GM23338 (cell line): ENCODE results near the gene PSMD11.

ENCODE experiments used
- CREB1 ChIP-seq: fragments of 250-450 bp; sonication (Bioruptor Pico); IDR thresholded peaks from 2 replicates; pipeline ENCODE4 v1.5.0; 2020; ENCODE audit warnings: low read depth, mild to moderate bottlenecking, moderate library complexity
- EZH2 ChIP-seq: fragments of 200-600 bp; sonication (generic); IDR thresholded peaks from one replicate; pipeline ENCODE4 v1.8.0; 2017; ENCODE audit warnings: antibody characterized with exemption, mild to moderate bottlenecking, low read depth; ENCODE audit not compliant: unreplicated experiment
- EZH2phosphoT487 ChIP-seq: fragments of 200-600 bp; sonication (generic); IDR thresholded peaks from one replicate; pipeline ENCODE4 v1.8.1; 2018; ENCODE audit warnings: antibody characterized with exemption; ENCODE audit not compliant: unreplicated experiment
- JUNB ChIP-seq: IDR thresholded peaks from one replicate; pipeline ENCODE4 v1.6.1; 2016; ENCODE audit warnings: antibody characterized with exemption; ENCODE audit not compliant: unreplicated experiment
- NANOG ChIP-seq: IDR thresholded peaks from 2 replicates; pipeline ENCODE4 v1.6.1; 2016; ENCODE audit warnings: antibody characterized with exemption, borderline replicate concordance
- POLR2AphosphoS5 ChIP-seq: IDR thresholded peaks from 2 replicates; pipeline ENCODE4 v1.6.1; 2016; ENCODE audit warnings: antibody characterized with exemption, low read depth
- STAT1 ChIP-seq: IDR thresholded peaks from one replicate; pipeline ENCODE4 v1.6.1; 2016; ENCODE audit warnings: antibody characterized with exemption; ENCODE audit not compliant: unreplicated experiment
- ZNF114 ChIP-seq: fragments of 250-450 bp; sonication (Bioruptor Pico); IDR thresholded peaks from 2 replicates; pipeline ENCODE4 v1.5.0; 2020; ENCODE audit warnings: mild to moderate bottlenecking, moderate library complexity
- ZNF331 ChIP-seq: fragments of 250-450 bp; sonication (Bioruptor Pico); IDR thresholded peaks from 2 replicates; pipeline ENCODE4 v1.5.0; 2020; ENCODE audit warnings: low read depth, mild to moderate bottlenecking, moderate library complexity
- ZNF462 ChIP-seq: fragments of 250-450 bp; sonication (Bioruptor Pico); IDR thresholded peaks from 2 replicates; pipeline ENCODE4 v1.5.0; 2020; ENCODE audit warnings: mild to moderate bottlenecking, moderate library complexity
- TF ChIP-seq, protein P1 (sequence below), 2 experiments: fragments of 200-600 bp in 1 of 2; sonication (generic) in 1 of 2; conservative IDR thresholded peaks; 2 replicates each; pipeline versions ENCODE4 v1.5.1 to v1.6.1; 2016 to 2017; ENCODE audit warnings: antibody characterized with exemption in 2 of 2, low read depth in 2 of 2, mild to moderate bottlenecking in 2 of 2, moderate library complexity in 1 of 2
- TF ChIP-seq, protein P2 (sequence below): IDR thresholded peaks from one replicate; pipeline ENCODE4 v1.6.1; 2018; ENCODE audit warnings: antibody characterized with exemption; ENCODE audit not compliant: unreplicated experiment
- TF ChIP-seq, protein P3 (sequence below): IDR thresholded peaks from 2 replicates; pipeline ENCODE4 v1.6.1; 2016; ENCODE audit warnings: antibody characterized with exemption

DNA sequence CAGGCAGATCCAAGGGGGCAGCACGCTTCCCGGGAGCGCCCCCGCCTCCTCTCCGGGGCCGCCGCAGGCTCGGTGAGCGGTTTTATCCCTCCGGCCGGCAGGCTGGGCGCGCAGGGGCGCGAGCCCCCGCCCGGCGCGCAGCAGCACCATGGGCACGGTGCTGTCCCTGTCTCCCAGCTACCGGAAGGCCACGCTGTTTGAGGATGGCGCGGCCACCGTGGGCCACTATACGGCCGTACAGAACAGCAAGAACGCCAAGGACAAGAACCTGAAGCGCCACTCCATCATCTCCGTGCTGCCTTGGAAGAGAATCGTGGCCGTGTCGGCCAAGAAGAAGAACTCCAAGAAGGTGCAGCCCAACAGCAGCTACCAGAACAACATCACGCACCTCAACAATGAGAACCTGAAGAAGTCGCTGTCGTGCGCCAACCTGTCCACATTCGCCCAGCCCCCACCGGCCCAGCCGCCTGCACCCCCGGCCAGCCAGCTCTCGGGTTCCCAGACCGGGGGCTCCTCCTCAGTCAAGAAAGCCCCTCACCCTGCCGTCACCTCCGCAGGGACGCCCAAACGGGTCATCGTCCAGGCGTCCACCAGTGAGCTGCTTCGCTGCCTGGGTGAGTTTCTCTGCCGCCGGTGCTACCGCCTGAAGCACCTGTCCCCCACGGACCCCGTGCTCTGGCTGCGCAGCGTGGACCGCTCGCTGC lies 43.3 kb downstream of the PSMD11 start:
- TF ChIP-seq, protein P1, sequence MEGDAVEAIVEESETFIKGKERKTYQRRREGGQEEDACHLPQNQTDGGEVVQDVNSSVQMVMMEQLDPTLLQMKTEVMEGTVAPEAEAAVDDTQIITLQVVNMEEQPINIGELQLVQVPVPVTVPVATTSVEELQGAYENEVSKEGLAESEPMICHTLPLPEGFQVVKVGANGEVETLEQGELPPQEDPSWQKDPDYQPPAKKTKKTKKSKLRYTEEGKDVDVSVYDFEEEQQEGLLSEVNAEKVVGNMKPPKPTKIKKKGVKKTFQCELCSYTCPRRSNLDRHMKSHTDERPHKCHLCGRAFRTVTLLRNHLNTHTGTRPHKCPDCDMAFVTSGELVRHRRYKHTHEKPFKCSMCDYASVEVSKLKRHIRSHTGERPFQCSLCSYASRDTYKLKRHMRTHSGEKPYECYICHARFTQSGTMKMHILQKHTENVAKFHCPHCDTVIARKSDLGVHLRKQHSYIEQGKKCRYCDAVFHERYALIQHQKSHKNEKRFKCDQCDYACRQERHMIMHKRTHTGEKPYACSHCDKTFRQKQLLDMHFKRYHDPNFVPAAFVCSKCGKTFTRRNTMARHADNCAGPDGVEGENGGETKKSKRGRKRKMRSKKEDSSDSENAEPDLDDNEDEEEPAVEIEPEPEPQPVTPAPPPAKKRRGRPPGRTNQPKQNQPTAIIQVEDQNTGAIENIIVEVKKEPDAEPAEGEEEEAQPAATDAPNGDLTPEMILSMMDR (conservative IDR thresholded peaks at IDR 0.05; ENCODE audit: low read depth in 2 of 2) = no peak
- TF ChIP-seq POLR2AphosphoS5 (no peak), JUNB (no peak), EZH2 (no peak), STAT1 (no peak), EZH2phosphoT487 (no peak), ZNF114 (CRISPR knock-in tag) (no peak), ZNF462 (CRISPR knock-in tag) (no peak), CREB1 (CRISPR knock-in tag) (no peak), NANOG (no peak), ZNF331 (no peak)
- TF ChIP-seq, protein P2, sequence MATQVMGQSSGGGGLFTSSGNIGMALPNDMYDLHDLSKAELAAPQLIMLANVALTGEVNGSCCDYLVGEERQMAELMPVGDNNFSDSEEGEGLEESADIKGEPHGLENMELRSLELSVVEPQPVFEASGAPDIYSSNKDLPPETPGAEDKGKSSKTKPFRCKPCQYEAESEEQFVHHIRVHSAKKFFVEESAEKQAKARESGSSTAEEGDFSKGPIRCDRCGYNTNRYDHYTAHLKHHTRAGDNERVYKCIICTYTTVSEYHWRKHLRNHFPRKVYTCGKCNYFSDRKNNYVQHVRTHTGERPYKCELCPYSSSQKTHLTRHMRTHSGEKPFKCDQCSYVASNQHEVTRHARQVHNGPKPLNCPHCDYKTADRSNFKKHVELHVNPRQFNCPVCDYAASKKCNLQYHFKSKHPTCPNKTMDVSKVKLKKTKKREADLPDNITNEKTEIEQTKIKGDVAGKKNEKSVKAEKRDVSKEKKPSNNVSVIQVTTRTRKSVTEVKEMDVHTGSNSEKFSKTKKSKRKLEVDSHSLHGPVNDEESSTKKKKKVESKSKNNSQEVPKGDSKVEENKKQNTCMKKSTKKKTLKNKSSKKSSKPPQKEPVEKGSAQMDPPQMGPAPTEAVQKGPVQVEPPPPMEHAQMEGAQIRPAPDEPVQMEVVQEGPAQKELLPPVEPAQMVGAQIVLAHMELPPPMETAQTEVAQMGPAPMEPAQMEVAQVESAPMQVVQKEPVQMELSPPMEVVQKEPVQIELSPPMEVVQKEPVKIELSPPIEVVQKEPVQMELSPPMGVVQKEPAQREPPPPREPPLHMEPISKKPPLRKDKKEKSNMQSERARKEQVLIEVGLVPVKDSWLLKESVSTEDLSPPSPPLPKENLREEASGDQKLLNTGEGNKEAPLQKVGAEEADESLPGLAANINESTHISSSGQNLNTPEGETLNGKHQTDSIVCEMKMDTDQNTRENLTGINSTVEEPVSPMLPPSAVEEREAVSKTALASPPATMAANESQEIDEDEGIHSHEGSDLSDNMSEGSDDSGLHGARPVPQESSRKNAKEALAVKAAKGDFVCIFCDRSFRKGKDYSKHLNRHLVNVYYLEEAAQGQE = no peak
- TF ChIP-seq, protein P3, sequence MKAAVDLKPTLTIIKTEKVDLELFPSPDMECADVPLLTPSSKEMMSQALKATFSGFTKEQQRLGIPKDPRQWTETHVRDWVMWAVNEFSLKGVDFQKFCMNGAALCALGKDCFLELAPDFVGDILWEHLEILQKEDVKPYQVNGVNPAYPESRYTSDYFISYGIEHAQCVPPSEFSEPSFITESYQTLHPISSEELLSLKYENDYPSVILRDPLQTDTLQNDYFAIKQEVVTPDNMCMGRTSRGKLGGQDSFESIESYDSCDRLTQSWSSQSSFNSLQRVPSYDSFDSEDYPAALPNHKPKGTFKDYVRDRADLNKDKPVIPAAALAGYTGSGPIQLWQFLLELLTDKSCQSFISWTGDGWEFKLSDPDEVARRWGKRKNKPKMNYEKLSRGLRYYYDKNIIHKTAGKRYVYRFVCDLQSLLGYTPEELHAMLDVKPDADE = no peak
